ENCODE measurements around the gene CISD1.
"Not testable (repeated sequence)": the region's sequence is repeated elsewhere in the genome, so short reads cannot be mapped to it uniquely, and the experiment has no call there.

The CISD1 gene

DNA sequence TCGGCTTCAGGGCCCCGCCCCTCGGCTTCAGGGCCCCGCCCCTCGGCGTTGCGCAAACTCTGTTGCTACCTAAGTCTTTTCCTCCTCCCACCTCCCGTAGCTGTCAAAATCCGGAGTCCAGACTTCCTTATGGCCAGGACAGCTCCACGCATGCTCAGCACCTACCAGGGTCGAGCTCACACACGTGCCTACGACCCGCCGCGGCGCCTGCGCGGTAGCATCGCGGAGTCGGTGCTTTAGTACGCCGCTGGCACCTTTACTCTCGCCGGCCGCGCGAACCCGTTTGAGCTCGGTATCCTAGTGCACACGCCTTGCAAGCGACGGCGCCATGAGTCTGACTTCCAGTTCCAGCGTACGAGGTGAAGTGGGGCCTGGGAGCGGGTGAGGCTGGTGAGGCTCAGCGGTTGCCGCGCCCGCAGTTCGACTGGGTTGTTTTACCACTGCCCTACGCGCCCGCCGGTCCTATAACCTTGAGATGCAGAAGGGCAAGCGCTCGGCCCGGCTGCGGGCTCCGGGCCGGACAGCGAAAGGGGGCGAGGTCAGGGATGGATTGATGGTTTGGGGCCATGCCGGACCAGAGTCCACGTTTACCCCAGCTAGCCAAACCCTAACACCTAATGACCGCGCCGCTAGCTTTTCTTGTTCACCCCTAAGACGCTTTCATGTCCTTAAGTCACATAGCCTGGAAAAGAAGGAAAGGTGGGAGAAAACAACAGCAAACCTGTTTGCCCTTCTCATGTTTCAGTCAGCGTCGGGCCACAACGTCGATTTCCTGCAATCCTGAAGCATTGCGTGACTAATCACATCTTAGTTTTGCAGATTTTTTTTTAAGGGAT lies at the start of gene CISD1:
Gene CISD1, plus strand, starts transcription at position 217 of the 836 bp plus-strand sequence. Its CDS starts 112 bp downstream, at position 329.
- in situ Hi-C loops (cut with MboI; ENCODE audit: low sequenced_read_pairs): no loop called here

DNA sequence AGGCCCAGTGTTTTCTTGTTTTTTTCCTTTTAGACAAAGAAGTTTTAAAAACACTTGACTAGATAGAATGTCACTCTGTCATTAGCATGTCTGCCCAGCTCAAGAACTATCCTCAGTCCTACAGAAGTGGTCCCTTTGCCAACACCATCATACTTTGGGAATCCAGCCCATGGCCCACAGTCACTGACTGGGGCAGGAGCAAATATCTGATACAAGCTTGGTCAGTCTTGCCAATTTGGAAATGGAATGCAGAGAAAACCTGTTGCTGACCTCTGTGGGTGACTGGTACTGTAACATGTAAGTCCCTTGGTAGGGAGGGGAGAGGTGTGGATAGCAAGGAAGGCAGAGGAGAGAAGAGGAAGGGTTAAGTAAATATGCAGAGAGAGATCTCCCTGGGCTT lies 49.1 kb upstream of the CISD1 start:
- in situ Hi-C loops (cut with MboI; ENCODE audit: low sequenced_read_pairs): no loop called here

DNA sequence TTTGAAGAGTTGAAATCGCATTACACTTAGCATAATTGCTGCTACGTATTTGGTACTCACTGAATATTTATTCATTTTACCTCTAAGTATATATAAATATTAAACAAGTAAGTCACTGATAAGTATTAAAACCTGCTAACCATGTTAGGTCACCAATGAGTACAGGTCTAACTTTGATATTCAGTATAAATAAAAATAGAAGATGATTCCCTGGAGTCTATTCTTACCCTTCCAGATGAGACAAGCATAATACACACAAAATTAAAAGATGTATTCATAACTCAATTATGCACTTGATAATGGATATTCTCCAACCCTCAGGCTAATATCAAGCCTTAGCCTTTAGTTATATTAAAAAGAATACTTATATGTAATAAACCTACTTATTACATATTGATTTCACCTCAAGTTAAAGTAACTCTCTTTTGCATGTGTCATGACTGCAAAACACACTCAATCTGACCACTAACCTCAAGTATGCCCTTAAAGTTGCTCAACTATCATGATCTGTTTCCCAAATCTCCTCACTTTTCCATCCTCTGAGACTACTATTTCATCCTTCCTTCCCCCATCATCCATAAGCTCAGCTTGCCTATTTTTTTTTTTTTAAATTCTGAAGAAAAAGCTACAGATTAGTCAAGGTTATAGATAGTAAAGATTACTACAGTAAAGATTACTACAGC lies 48.1 kb upstream of the CISD1 start:
- in situ Hi-C loops (cut with MboI; ENCODE audit: low sequenced_read_pairs): no loop called here

DNA sequence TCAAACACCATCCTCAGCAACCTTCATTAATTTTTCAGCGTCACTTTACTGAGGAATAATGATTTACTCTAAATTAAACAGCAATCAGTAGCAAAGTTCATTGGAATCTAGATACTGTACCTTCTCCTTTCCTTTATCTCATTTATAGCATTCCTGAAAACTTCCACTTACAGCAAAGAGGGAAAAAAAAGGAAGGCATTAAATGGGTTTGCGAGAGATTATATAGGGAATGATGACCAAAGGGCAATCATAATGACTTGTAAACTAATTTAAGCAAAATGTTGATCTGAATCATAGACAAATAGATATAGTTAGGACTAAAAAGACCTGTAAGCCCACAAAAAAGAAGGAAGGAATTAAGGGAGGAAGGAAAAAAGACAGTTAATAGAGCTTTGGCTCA lies 43.3 kb upstream of the CISD1 start:
- in situ Hi-C loops (cut with MboI; ENCODE audit: low sequenced_read_pairs): no loop called here

DNA sequence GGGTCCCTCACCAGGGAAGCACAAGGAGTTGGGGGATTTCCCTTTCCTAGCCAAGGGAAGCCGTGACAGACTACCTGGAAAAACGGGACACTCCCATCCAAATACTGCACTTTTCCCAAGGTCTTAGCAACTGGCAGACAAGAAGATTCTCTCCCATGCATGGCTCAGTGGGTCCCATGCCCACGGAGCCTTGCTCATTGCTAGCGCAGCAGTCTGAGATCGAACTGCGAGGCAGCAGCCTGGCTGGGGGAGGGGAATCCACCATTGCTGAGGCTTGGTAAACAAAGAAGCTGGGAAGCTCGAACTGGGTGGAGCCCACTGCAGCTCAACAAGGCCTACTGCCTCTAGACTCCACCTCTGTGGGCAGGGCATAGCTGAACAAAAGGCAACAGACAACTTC lies 39.1 kb upstream of the CISD1 start:
- in situ Hi-C loops (cut with MboI; ENCODE audit: low sequenced_read_pairs): not testable (repeated sequence)

DNA sequence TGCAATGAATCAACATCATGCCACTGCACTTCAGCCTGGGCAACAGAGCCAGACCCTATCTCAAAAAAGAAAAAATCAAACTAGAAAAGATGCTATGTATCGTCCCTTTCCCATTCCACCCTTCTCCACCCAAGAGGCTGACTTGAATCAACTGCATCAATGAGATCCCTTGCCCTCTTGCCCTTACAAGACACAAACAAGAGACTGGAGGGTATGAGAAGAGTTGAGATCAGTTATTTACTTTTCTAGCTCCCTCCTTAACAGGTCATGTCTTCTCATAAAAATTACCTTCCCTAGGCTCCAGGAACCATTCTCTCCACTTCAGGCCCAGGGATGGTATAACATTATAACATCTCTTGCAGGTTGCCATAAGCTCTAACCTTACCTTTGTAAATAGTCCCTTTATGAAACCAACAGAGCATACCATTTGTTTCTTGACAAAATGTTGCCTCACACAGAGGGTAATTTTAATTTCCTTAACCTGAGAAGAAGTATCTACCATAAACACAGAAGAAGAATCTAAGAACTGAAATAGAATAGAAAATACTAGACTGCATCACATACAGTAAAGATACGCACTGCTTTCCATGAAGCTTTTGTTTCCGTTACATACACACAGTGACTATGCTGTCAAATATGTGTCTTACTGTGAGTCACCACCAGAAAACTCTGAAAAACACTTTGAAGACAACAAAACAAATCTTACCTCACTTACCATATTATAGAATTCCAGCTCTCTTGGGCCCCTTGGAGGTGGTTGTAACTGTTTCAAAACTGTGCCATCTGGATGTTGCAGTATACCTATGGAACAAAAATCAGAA lies 31.7 kb upstream of the CISD1 start:
- in situ Hi-C loops (cut with MboI; ENCODE audit: low sequenced_read_pairs): no loop called here

DNA sequence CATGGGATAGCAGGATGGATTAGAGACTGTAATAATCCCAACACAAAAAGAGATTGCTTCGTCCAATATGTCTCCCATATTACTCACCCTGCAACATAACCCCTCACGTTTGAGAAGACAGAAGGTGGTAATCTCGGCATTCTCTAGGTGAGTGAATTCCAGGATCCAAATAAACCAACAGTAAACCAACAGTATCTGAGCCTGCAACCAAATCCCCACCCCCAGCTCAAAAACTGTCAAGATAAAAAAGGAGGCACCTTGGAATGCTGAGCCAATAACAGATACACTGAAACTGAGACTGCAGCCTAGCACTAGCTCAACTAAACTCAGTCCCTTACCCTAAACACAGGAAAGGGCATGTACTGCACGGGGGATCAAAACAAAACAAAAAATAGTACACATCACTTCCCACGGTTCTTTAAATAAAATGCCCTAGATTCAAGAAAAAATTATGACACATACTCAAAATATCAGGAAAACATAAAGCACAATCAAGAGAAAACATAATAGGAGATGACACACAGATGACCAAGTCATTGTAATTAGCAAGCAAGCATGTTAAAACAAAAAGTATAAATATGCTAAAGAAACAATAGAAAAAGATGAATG lies 29.3 kb upstream of the CISD1 start:
- in situ Hi-C loops (cut with MboI; ENCODE audit: low sequenced_read_pairs): no loop called here

DNA sequence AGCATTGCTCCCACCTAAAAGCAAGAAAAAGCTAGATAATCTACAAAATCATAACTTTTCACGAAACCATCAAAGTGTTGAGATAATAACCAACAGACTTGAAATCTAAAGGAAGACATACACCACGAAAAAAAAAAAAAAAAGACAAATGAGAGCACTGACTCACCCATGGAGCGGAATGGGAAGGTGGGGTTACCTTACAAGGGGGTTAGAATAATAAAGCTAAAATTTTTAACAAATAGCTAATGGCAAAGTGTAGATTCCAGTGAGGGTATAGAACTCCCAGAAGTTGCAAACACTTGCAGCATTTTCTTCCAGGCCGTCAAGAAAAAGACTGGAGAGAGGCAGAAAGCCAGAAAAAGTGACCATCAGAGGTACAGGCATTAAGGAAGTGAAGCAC lies 28.4 kb upstream of the CISD1 start:
- in situ Hi-C loops (cut with MboI; ENCODE audit: low sequenced_read_pairs): no loop called here

DNA sequence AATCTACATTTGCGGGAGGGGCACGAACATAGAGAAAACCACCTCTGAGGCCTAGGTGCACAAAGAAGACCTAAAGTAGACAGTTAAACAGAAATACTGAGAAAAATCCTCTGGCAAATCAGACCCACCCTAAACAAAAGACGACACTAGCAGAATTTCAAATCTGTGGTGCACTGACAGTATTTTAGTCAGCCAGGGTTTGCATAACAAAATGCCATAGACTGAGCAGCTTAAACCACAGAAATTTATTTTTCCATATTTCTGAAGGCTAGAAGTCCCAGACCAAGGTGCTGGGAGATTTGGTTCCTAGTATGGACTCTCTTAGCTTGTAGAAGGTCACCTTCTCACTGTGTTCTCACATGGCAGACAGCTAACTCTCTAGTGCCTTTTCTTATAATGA lies 27.6 kb upstream of the CISD1 start:
- in situ Hi-C loops (cut with MboI; ENCODE audit: low sequenced_read_pairs): no loop called here

DNA sequence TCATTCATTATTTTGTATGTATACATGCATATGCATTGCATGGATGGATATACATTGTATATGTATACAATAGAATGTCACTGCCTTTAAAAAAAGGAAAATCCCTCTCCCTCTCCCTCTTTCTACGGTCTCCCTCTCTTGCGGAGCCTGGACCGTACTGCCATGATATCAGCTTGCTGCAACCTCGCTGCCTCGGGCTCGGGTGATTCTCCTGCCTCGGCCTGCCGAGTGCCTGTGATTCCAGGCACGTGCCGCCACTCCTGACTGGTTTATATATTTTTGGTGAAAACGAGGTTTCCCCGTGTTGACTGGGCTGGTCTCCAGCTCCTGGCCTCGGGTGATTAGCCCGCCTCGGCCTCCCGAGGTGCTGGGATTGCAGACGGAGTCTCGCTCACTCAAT lies 25.7 kb upstream of the CISD1 start:
- in situ Hi-C loops (cut with MboI; ENCODE audit: low sequenced_read_pairs): no loop called here

DNA sequence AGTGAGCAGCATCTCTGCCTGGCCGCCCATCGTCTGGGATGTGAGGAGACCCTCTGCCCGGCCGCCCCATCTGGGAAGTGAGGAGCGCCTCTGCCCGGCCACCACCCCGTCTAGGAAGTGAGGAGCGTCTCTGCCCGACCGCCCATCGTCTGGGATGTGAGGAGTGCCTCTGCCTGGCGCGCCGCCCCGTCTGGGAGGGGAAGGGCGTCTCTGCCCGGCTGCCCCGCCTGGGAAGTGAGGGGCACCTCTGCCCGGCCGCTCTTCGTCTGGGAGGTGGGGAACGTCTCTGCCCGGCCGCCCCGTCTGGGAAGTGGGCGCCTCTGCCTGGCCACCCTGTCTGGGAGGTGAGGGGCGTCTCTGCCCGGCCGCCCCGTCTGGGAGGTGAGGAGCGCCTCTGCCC lies 25.2 kb upstream of the CISD1 start:
- in situ Hi-C loops (cut with MboI; ENCODE audit: low sequenced_read_pairs): not testable (repeated sequence)

DNA sequence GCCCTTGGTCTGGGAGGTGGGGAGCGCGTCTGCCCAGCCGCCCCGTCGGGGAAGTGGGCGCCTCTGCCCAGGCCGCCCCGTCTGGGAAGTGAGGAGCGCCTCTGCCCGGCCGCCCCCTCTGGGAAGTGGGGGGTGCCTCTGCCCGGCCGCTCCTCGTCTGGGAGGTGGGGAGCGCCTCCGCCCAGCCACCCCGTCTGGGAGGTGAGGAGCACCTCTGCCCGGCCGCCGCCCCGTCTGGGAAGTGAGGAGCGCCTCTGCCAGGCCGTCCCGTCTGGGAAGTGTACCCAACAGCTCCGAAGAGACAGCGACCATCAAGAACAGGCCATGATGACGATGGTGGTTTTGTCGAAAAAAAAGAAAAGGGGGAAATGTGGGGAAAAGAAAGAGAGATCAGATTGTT lies 24.7 kb upstream of the CISD1 start:
- in situ Hi-C loops (cut with MboI; ENCODE audit: low sequenced_read_pairs): not testable (repeated sequence)

DNA sequence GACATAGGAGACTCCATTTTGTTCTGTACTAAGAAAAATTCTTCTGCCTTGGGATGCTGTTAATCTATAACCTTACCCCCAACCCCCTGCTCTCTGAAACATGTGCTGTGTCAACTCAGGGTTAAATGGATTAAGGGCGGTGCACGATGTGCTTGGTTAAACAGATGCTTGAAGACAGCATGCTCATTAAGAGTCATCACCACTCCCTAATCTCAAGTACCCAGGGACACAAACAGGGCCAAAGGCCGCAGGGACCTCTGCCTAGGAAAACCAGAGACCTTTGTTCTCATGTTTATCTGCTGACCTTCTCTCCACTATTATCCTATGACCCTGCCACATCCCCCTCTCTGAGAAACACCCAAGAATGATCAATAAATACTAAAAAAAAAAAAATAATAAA lies 24.3 kb upstream of the CISD1 start:
- in situ Hi-C loops (cut with MboI; ENCODE audit: low sequenced_read_pairs): not testable (repeated sequence)

DNA sequence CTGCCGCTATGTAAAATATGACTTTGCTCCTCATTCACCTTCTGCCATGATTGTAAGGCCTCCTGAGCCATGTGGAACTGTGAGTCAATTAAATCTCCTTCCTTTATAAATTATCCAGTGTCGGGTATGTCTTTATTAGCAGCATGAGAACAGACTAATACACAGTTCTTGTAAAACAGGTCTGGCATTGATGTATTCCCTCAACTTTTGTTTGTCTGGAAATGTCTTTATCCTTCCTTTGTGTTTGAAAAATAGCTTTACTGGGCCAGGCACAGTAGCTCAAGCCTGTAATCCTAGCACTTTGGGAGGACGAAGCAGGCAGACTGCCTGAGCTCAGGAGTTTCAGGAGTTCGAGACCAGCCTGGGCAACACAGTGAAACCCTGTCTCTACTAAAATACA lies 15.8 kb upstream of the CISD1 start:
- in situ Hi-C loops (cut with MboI; ENCODE audit: low sequenced_read_pairs): no loop called here

DNA sequence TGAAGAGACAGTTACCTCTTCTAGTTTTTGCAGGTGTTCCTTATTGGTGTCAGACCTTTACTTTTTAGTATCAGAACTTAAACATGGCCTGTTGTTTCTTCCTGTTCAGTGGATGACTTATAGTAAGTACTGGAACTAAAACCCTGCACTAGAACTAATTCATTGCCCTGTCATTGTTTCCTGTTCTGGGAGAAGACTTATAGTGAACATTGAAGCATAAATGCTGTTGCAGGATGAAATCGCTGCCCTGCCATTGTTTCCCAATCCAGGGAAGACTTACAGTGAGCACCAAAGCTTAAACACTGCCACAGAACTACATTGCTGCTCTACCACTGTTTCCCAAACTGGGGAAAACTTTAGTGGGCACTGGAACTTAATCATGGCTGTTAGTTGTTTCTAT lies 14.3 kb upstream of the CISD1 start:
- in situ Hi-C loops (cut with MboI; ENCODE audit: low sequenced_read_pairs): no loop called here

DNA sequence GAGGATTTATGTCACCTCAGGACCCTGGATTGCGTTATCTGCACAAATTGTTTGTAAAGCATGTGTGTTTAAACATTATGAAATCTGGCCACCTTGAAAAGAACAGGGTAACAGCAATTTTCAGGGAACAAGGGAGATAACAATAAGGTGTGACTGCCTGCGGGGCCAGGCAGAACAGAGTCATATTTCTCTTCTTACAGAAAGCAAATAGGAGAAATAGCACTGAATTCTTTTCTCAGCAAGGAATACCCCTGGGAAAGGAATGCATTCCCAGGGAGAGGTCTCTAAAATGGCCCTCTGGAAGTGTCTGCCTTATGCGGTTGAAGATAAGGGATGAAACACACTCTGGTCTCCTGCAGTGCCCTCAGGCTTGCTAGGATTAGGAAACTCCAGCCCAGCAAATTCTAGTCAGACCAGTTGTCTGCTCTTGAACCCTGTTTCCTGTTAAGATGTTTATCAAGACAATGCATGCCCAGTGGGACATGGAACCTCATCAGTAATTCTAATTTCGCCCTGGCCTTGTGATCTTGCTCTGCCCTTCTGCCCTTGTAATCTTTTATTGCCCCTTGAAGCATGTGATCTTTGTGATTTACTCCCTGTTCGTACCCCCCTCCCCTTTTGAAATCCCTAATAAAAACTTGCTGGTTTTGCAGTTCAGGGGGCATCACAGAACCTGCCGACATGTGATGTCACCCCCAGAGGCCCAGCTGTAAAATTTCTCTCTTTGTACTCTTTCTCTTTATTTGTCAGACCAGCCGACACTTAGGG lies 12.8 kb upstream of the CISD1 start:
- in situ Hi-C loops (cut with MboI; ENCODE audit: low sequenced_read_pairs): not testable (repeated sequence)

DNA sequence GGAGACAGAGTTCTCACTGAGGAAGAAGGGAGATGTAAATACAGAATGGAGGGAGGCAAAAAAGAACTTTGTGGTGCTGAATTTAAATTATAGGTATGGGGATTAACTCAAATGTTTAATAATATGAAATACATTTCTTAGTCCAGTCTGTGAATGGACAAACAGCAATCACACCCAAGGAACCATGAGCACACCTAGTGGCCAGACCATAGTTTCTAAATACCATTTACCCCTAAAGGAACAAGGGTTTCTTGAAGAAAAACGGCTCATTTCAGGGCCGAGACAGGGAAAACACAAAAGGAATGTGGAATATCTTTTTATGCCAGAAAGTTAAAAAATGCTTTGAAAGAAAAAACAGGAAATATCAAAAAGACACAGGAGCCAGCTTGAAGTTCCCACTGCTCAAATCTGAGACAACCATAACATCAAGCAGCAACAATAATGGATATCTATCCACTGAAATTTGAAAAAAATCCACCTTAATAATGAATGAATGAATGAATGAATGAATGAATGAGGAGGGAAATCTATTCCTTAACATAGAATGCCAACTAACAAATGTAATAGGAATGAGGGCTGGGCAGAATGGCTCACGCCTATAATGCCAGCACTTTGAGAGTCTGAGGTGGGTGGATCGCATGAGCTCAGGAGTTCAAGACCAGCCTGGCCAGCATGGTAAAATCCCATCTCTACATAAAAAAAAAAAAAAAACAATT lies 9.8 kb upstream of the CISD1 start:
- in situ Hi-C loops (cut with MboI; ENCODE audit: low sequenced_read_pairs): no loop called here

DNA sequence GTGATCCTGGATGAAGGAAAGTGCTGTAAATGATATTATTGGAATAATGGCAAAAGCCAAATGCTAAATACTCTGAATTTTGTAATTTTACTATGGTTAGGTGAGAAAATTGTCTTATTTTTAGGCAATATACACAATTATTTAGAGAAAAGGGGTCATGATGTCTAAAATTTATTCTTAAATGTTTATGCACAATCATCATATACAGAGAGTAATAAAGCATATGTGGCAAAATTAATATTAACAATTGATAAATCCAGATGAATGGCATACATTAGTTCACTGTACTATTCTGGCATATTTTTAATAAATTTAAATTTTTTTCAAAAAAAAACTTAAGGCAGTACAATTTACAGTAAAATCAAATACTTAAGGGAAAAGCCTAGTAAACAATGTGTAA lies 8.6 kb upstream of the CISD1 start:
- in situ Hi-C loops (cut with MboI; ENCODE audit: low sequenced_read_pairs): no loop called here

DNA sequence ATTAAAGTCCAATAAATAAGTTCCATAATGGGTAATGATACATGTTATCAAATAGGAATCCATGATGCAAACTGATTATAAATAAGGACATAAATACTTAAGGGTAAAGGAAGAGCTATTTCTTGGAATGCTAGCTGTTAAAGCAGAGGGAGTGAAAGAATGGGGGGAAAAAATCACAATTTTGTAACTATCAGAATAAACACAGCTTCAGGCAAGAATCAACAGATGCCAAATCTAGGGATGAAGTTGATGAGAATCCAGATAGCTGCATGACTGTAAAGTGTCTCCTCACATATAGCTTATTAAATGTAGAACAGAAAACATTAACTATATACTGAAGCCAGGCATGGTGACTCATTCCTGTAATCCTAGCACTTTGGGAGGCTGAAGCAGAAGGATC lies 6.2 kb upstream of the CISD1 start:
- in situ Hi-C loops (cut with MboI; ENCODE audit: low sequenced_read_pairs): no loop called here

DNA sequence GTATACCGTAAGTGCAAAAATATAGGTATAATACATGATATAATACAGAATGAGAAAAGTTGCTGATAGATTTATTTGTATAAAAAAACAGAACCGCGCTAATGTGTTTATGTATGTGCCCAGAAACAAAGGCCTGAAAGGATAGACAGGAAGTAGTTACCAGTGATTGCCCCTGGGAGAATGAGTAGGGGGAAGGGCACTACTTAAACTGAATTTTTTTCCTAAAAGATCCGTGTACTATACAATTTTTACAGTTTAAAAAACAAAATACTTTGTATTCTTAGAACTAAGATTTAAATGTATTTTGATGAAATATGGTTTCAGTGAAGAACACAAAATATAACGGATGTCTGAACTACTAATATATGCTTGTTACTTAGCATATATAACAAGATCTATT lies 4.2 kb upstream of the CISD1 start:
- in situ Hi-C loops (cut with MboI; ENCODE audit: low sequenced_read_pairs): no loop called here
